Measurements from ENCODE around the gene CAB39L. TPM values are rescaled to one million over a fixed set of nuclear protein-coding genes. Genes with fewer than 3 reads are reported as not detected.

Gene CAB39L
- polyA plus RNA-seq, 1 donor (not counting 4 experiments of a cell fraction or from before 2014, with no cell fraction given): 10.1 TPM

- peak overlapping the region; percentile 91 for H3K9ac ChIP-seq (ENCODE audit: control insufficient read depth, extremely low read depth, insufficient read depth, low read length)
- H3K36me3 ChIP-seq (ENCODE audit: control insufficient read depth in 2 of 2, extremely low read depth in 1 of 2, insufficient read depth in 2 of 2, low read length in 2 of 2): no peaks in the 10 kb centered on the region
- peak overlapping the region; percentile 88 to 97 (median 95) for H3K4me3 ChIP-seq (ENCODE audit: control insufficient read depth in 2 of 3, extremely low read depth in 1 of 3, insufficient read depth in 2 of 3, low read depth in 1 of 3, low read length in 3 of 3)
- H3K9me1 ChIP-seq (ENCODE audit: control insufficient read depth, extremely low read depth, insufficient read depth, low read length): no peaks in the 10 kb centered on the region
- peak overlapping the region; percentile 87 for H2AFZ ChIP-seq (ENCODE audit: control insufficient read depth, low read length)
- peak overlapping the region; percentile 93 for H3K27ac ChIP-seq (ENCODE audit: control insufficient read depth, insufficient read depth, low read length)
- FAIRE-seq (peak; percentile 69), DNase-seq (ENCODE audit: low read depth, low spot score) (peak; percentile 59)
- no peaks in the 10 kb centered on the region for H3K27me3 ChIP-seq (ENCODE audit: control insufficient read depth, extremely low read depth, insufficient read depth, low read length)
- no peaks in the 10 kb centered on the region for H4K20me1 ChIP-seq (ENCODE audit: control insufficient read depth, extremely low read depth, insufficient read depth, low read length)
- peaks cover 5% of the 10 kb centered on the region for H3K79me2 ChIP-seq (ENCODE audit: control insufficient read depth, insufficient read depth, low read length)
- TF ChIP-seq EZH2 (IDR thresholded peaks at IDR 0.05; ENCODE audit: low read length): no peak
- no peak for TF ChIP-seq CTCF (optimal IDR thresholded peaks at IDR 0.05 in 1 of 3, IDR thresholded peaks at IDR 0.05 in 1 of 3, conservative IDR thresholded peaks at IDR 0.05 in 1 of 3; ENCODE audit: extremely low read depth in 1 of 3, insufficient read depth in 2 of 3, low read length in 3 of 3)
- no peaks in the 10 kb centered on the region for H3K4me1 ChIP-seq (ENCODE audit: control insufficient read depth, extremely low read depth, insufficient read depth, low read length)
- dilution Hi-C loops (cut with MboI; ENCODE audit: extremely low pct_ligation_motif_present, low sequenced_read_pairs): loop anchor here (25.0 kb wide), 1 partner anchor 132 kb away; no protein-coding TSS in a partner anchor
- H3K4me2 ChIP-seq (ENCODE audit: control insufficient read depth, extremely low read depth, insufficient read depth, low read depth, low read length): peak overlapping the region; percentile 92
- no peaks in the 10 kb centered on the region for H3K9me3 ChIP-seq (ENCODE audit: control insufficient read depth, low read depth, low read length)
Observed at GRCh38 chr13:49444524-49445395, 896 bp upstream of the CAB39L start.

- Histone ChIP-seq H3K9me1 (ENCODE audit: control insufficient read depth, extremely low read depth, insufficient read depth, low read length) (no peaks in the 10 kb centered on the region), H3K9me3 (ENCODE audit: control insufficient read depth, low read depth, low read length) (no peaks in the 10 kb centered on the region), H3K9ac (ENCODE audit: control insufficient read depth, extremely low read depth, insufficient read depth, low read length) (peak overlapping the region; percentile 91), H4K20me1 (ENCODE audit: control insufficient read depth, extremely low read depth, insufficient read depth, low read length) (no peaks in the 10 kb centered on the region), H3K4me2 (ENCODE audit: control insufficient read depth, extremely low read depth, insufficient read depth, low read depth, low read length) (peak overlapping the region; percentile 87), H3K79me2 (ENCODE audit: control insufficient read depth, insufficient read depth, low read length) (peaks cover 5% of the 10 kb centered on the region), H3K4me3 (ENCODE audit: control insufficient read depth in 2 of 3, extremely low read depth in 1 of 3, insufficient read depth in 2 of 3, low read depth in 1 of 3, low read length in 3 of 3) (peak overlapping the region; percentile 85 to 99 (median 88)), H2AFZ (ENCODE audit: control insufficient read depth, low read length) (peak overlapping the region; percentile 94), H3K36me3 (ENCODE audit: control insufficient read depth in 2 of 2, extremely low read depth in 1 of 2, insufficient read depth in 2 of 2, low read length in 2 of 2) (no peaks in the 10 kb centered on the region), H3K4me1 (ENCODE audit: control insufficient read depth, extremely low read depth, insufficient read depth, low read length) (no peaks in the 10 kb centered on the region), H3K27me3 (ENCODE audit: control insufficient read depth, extremely low read depth, insufficient read depth, low read length) (no peaks in the 10 kb centered on the region), H3K27ac (ENCODE audit: control insufficient read depth, insufficient read depth, low read length) (peak overlapping the region; percentile 92)
- dilution Hi-C loops (cut with MboI; ENCODE audit: extremely low pct_ligation_motif_present, low sequenced_read_pairs): loop anchor here (25.0 kb wide), 1 partner anchor 131 kb away; no protein-coding TSS in a partner anchor
- no peak for TF ChIP-seq EZH2 (IDR thresholded peaks at IDR 0.05; ENCODE audit: low read length)
- TF ChIP-seq CTCF (optimal IDR thresholded peaks at IDR 0.05 in 1 of 3, IDR thresholded peaks at IDR 0.05 in 1 of 3, conservative IDR thresholded peaks at IDR 0.05 in 1 of 3; ENCODE audit: extremely low read depth in 1 of 3, insufficient read depth in 2 of 3, low read length in 3 of 3): no peak
- DNase-seq (ENCODE audit: low read depth, low spot score) (no peak), FAIRE-seq (peak; percentile 68)
Observed at GRCh38 chr13:49443357-49443703, 534 bp downstream of the CAB39L start.

Measured in keratinocyte (primary cell).